ENCODE measurements around the gene SORD. TPM values are rescaled to one million over a fixed set of nuclear protein-coding genes. Genes with fewer than 3 reads are reported as not detected.
"Not testable (repeated sequence)": the region's sequence is repeated elsewhere in the genome, so short reads cannot be mapped to it uniquely, and the experiment has no call there.

The SORD gene
- total and polyA plus RNA-seq, 7 donors = 2.7 to 8.9 (median 5.2) TPM

DNA sequence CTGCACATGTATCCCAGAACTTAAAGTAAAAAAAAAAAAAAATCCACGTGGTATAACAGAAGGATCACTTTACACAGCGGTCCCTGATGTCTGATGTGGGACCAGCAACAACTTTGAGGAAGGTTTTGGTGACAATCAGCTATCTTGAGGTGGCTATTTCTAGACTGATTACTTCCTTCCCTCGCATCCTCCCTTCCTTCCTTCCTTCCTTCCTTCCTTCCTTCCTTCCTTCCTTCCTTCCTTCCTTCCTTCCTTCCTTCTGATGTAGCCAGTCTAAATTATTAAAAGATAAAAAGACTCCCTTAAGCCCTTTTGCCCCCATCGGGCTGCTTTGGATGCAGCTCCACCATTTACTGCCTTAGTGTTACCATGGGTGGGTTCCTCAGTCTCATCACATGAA, 14.9 kb downstream of the SORD start:
- H3K9me3 ChIP-seq = no peaks in the 10 kb centered on the region
- TF ChIP-seq, protein P1, sequence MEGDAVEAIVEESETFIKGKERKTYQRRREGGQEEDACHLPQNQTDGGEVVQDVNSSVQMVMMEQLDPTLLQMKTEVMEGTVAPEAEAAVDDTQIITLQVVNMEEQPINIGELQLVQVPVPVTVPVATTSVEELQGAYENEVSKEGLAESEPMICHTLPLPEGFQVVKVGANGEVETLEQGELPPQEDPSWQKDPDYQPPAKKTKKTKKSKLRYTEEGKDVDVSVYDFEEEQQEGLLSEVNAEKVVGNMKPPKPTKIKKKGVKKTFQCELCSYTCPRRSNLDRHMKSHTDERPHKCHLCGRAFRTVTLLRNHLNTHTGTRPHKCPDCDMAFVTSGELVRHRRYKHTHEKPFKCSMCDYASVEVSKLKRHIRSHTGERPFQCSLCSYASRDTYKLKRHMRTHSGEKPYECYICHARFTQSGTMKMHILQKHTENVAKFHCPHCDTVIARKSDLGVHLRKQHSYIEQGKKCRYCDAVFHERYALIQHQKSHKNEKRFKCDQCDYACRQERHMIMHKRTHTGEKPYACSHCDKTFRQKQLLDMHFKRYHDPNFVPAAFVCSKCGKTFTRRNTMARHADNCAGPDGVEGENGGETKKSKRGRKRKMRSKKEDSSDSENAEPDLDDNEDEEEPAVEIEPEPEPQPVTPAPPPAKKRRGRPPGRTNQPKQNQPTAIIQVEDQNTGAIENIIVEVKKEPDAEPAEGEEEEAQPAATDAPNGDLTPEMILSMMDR (IDR thresholded peaks at IDR 0.05) = no peak
- no peaks in the 10 kb centered on the region for H3K36me3 ChIP-seq (ENCODE audit: insufficient read depth in 1 of 2, low read depth in 1 of 2)
- WGBS, 3 donors = 76 to 82% (median 78%) methylated on average over 4 of the region's 4 CpGs
- ATAC-seq (no peak), DNase-seq (no peak)
- intact Hi-C loops (cut with DNase I) = loop anchor here (5.0 to 10.0 kb wide), 3 partner anchors 71 to 186 kb away; no protein-coding TSS in a partner anchor
- no peaks in the 10 kb centered on the region for H3K27me3 ChIP-seq (ENCODE audit: insufficient read depth in 3 of 3, low read length in 2 of 3)
- H3K4me3 ChIP-seq = no peak overlapping the region
- no peak overlapping the region for H3K27ac ChIP-seq
- H3K4me1 ChIP-seq = no peaks in the 10 kb centered on the region

DNA sequence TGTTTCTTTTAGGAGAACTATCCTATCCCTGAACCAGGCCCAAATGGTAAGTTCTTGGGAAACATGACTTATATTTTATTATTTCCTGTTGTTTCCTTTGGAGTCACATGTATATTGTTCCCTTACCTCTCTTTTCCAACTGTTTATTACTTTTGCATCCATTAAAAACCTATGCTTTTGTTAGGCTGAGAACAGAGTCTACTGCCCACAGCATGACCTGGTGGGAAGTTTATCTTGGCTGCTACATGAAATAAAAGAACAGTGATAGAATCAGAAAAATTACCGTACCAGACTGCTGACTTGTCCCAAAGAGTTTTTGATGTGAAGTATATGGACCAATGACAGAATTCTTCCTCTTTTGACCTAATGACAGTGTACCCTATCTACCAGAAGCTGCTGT, 17.4 kb downstream of the SORD start:
- H3K9me3 ChIP-seq; H3K4me1 ChIP-seq; H3K27ac ChIP-seq; H3K27me3 ChIP-seq (ENCODE audit: insufficient read depth in 3 of 3, low read length in 2 of 3); H3K4me3 ChIP-seq; H3K36me3 ChIP-seq (ENCODE audit: insufficient read depth in 1 of 2, low read depth in 1 of 2); intact Hi-C loops (cut with DNase I); ATAC-seq; DNase-seq: not testable (repeated sequence)
- 72 to 87% (median 86%) methylated on average over 1 of the region's 1 CpG for WGBS, 3 donors

DNA sequence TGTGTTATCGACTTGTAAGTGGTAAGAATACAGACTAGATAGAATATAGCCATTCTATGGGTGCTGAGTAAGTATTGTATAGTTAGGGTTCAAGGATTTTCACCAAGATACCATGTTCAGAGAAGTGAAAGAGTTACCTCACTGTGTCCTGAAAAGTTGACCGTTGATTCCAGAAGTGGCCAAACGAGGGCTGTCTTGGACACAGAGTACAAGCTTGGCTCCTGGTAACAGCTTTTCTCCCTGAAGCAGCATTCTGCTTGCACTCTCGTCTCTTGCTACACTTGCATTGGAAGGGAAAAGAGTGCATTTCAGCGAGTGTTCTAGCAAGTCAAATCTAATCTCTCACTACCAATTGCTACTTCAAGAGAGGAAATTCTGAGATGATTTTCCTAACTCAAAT, 18.5 kb downstream of the SORD start:
- H3K36me3 ChIP-seq (ENCODE audit: insufficient read depth in 1 of 2, low read depth in 1 of 2); H3K27ac ChIP-seq; ATAC-seq; DNase-seq; H3K4me3 ChIP-seq; intact Hi-C loops (cut with DNase I); H3K27me3 ChIP-seq (ENCODE audit: insufficient read depth in 3 of 3, low read length in 2 of 3); H3K4me1 ChIP-seq; H3K9me3 ChIP-seq: not testable (repeated sequence)
- 74 to 80% (median 74%) methylated on average over 5 of the region's 5 CpGs for WGBS, 3 donors

DNA sequence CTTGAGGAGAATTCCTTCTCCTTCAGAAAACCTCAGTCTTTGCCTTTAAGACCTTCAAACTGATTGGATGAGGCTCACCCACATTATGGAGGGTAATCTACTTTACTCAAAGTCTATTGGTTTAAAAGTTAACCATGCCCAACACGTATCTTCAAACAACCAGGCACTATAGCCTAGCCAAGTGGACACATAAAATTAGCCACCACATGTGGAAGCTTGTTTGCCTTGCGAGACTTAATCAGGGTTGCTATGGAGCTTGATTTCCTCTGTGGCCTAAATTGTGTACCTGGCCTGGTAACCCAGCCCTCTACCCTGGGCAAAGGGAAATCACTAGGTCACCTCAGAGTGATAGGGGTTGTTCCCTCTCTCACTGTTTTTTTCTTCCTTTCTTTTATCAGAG, 19.9 kb downstream of the SORD start:
- H3K27me3 ChIP-seq (ENCODE audit: insufficient read depth in 3 of 3, low read length in 2 of 3); H3K4me3 ChIP-seq; DNase-seq; H3K36me3 ChIP-seq (ENCODE audit: insufficient read depth in 1 of 2, low read depth in 1 of 2); H3K27ac ChIP-seq; H3K9me3 ChIP-seq; H3K4me1 ChIP-seq; ATAC-seq; intact Hi-C loops (cut with DNase I): not testable (repeated sequence)
- 92 to 100% (median 100%) methylated on average over 1 to 2 of the region's 2 CpGs for WGBS, 3 donors

DNA sequence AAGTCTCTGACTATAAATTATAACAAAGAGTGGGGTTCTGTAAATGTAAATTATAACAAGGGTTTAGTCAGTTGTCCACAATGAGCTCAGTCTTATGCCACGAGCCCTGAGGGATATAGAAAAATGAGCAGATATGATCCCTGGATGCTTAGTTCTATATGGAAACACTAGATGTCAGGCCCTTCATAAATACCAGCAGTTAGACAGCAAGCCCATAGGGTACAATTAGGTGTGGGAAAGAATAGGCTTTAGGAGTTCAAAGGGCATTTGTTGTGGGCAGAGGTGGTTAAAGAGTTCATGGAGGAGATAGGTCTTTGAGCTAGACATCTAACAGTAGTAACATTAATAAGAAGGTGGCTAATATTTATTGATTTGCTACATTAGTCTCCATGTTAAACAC, 21.3 kb downstream of the SORD start:
- intact Hi-C loops (cut with DNase I); H3K9me3 ChIP-seq; H3K36me3 ChIP-seq (ENCODE audit: insufficient read depth in 1 of 2, low read depth in 1 of 2); H3K4me1 ChIP-seq; DNase-seq; H3K4me3 ChIP-seq; H3K27me3 ChIP-seq (ENCODE audit: insufficient read depth in 3 of 3, low read length in 2 of 3); H3K27ac ChIP-seq; ATAC-seq: not testable (repeated sequence)
- WGBS, 3 donors = 70 to 100% (median 100%) methylated on average over 1 of the region's 1 CpG

DNA sequence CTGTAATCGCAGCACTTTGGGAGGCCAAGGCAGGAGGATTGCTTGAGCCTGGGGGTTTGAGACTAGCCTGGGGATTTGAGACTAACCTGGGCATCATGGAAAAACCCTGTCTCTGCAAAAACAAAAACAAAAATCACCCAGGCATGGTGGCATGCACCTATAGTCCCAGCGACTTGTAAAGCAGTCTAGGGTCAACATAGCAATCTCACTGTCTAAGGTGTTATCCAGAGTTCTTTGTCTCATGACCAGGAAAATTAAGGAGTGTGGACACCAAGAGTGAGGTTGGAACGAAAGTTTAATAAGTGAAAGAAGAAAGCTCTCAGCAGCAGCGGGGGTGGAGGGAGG, 25.4 kb downstream of the SORD start:
- H3K27me3 ChIP-seq (ENCODE audit: insufficient read depth in 3 of 3, low read length in 2 of 3); H3K4me1 ChIP-seq; intact Hi-C loops (cut with DNase I); H3K9me3 ChIP-seq; H3K4me3 ChIP-seq; DNase-seq; ATAC-seq; H3K27ac ChIP-seq; H3K36me3 ChIP-seq (ENCODE audit: insufficient read depth in 1 of 2, low read depth in 1 of 2): not testable (repeated sequence)
- 95 to 98% (median 96%) methylated on average over 4 of the region's 4 CpGs for WGBS, 3 donors

DNA sequence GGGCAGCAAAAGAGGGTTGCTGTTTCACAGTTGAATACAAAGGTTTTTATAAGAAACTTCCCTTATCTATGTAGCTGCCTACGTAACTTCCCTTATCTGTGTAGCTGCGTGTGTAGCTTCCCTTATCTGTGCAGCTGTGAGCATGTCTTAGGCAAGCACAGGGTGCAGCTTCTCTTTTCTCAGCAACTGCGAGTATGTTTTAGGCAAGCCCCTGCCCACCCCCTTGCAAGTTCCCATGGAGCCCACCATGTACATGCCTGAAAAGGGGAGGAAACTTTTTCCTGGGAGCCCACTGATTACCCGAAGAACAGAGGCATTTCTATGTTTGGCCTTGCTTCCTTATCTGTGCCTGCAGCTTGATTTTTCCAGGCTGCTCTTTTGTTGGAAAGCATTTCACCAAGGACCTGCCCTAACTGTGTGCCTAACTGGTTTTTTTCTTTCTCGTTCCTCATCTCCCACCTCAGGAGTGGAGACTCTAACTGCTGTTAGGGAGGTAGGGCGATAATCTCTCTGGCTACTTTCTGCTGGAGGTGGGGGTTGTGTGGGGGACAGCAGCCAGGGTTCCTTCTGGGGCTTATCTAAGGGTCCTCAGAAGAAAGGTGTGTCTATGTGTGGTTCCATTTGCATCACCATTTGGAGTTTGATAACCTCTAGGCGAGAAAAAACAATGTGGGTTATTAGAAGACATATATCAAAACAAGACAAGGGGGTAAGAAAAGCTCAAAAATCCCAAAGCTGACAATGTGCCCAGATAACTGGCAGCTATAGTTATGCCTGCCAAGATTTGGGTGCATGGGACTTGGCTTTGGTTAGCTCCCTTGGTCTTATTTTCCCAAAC, 26.0 kb downstream of the SORD start:
- no peak for ATAC-seq
- H3K9me3 ChIP-seq = no peaks in the 10 kb centered on the region
- H3K4me3 ChIP-seq = no peak overlapping the region
- TF ChIP-seq, protein P1 (IDR thresholded peaks at IDR 0.05) = no peak
- DNase-seq = no peak
- no peaks in the 10 kb centered on the region for H3K36me3 ChIP-seq (ENCODE audit: insufficient read depth in 1 of 2, low read depth in 1 of 2)
- no peaks in the 10 kb centered on the region for H3K4me1 ChIP-seq
- intact Hi-C loops (cut with DNase I) = no loop called here
- 92 to 96% (median 92%) methylated on average over 7 of the region's 7 CpGs for WGBS, 3 donors
- no peak overlapping the region for H3K27ac ChIP-seq
- H3K27me3 ChIP-seq (ENCODE audit: insufficient read depth in 3 of 3, low read length in 2 of 3) = no peaks in the 10 kb centered on the region

Data from psoas muscle (tissue), 8 donors.